SIG-M5 (cell line): ENCODE data around the gene GAREM1.
"Not testable (repeated sequence)": the region's sequence is repeated elsewhere in the genome, so short reads cannot be mapped to it uniquely, and the experiment has no call there.

Experiments used
- DNase-seq: peaks from one replicate; lab custom pipeline; 2025; lab: John Stamatoyannopoulos, UW

GAREM1 gene

DNA sequence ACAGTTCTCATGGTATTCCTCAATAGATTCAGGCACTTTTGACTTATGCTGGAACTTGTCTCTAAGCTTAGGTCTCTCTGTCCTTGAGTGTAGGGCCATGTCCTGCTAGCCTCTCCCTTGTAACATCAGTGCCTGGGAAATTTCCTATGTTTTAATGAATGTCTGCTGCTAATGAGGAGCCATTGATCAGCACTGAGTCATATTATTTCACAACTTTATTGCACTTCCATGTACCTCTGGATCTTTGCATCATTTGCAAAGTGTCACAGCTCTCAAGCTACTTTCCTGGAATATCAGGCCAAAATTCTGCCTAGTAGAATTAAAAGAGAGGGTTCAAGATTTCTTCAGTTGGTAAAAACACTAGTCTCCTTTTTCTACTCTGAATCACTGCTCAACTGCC, 102.5 kb downstream of the GAREM1 start:
- no peak for DNase-seq

DNA sequence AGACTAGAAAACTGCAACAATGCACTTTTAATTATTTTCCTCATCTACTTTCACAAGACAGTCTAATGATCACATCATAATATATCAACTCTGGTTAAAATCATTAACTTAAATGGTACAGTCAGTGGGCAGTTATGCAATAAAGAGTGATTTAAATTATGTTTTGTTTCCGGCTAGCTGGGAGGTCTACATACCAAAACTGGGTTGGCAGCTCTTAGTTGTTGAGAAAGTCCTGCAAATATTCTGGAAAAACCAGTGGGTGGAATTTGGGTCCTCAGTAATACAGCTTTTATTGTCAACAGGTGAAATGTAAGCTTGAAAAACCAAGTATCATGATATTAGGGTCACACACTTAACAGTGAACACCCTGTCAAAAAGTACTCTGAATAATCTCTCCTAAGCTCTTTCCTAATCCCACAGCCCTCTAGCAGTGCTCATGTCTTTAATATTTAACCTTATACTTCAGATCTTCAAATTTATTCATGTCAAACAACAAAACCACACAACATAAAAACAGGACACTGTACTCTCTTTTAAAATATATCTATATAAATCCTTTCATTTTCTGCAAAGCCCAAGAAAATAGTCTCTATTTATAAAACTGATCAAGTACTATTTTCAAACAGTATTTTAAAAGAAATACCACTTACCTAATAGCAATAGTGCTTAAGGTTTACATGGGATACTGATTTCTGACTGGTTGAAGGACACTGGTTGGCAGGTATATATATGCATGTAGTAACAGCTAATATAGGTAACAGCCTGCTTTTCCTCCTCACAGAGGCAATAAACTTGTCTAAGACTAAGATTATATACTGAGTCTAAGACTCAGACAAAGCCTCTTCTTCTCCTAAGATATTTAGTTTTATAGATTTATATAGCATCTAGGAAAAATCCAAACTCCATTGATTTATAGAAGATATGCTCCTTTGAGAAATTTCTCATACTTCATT, 103.8 kb downstream of the GAREM1 start:
- no peak for DNase-seq

DNA sequence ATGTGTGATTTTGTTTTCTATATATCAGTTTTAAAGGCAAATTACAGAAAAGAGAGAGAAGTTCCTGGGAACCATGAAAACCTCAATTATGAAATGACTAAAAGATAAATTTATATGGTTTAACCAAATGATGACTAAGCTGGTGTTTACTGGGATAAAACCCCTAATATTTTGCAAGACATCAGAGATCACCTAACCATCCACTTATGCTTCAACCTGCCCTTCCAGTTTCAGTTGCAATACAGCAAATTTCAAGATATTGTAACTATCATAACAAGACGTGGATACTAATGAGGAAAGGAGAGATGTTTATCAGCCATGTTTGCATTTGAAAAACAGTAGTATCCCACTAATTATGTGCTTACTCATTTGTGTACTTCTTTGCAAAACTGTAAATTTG, 108.2 kb downstream of the GAREM1 start:
- no peak for DNase-seq

DNA sequence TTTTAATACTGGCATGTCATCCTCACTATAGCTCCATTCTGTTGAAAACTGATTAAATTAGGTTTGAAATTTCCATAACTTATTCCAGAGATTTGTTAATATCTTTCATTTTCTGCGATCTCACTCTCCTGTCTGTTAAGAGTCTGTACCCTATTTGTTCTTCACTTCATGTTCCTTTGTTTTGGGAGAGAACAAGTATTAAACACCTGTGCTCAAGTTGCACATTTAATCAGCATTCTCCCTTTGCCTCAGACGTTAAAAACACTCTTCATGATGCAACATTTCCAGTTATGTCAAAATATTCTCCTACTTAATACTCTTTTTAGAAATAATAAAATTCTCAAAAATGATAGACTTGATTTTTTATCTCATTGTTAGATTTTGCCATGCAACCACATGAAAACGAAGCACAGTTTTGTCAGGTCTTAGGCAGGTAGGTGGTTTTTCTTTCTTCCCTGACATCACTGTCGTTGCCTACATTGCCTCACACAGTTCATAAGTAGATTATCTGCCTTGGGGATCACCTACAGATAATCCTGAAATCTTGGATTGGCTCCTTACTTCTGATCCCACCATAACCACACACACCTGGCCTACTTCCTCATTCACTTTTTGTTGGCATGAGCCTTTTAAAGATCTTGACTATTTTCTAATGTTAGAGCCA, 109.9 kb downstream of the GAREM1 start:
- DNase-seq: no peak

DNA sequence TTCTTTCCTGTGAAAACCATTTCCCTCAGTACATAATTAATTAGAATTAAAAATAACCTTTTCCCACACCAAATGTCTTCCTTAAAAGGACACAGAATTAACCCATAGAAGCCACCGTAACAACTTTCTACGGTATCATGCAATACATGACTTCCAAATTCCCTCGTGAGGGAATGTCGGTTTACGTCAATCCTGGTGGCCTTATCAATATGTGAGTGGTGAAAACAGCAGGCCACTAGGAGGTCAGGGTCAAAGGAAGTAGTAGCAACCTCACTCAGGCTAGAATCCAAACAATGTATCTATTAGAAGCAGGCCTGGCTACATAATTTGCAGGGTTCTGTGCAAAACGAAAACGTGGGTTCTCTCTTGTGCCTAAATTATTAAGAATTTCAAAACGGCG, 112.2 kb downstream of the GAREM1 start:
- no peak for DNase-seq

DNA sequence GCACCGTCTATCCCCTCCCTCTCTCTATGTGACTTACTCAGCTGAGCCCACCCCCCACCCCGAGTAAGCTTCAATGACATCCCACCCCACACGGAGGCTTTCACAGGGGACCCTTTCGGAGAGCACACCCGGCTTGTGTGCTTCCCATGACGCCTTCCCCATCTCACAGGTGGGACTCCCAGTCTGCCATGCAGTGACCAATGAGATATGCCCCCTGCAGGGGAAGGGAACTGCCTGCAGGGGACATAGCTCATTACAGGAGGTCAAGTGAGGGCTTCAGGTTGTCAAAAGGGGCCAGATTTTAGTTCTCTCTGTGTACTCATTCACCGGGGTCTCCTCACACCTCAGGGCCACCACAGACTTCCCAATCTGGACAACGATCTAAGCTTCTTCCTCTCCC, 112.6 kb downstream of the GAREM1 start:
- DNase-seq: no peak

DNA sequence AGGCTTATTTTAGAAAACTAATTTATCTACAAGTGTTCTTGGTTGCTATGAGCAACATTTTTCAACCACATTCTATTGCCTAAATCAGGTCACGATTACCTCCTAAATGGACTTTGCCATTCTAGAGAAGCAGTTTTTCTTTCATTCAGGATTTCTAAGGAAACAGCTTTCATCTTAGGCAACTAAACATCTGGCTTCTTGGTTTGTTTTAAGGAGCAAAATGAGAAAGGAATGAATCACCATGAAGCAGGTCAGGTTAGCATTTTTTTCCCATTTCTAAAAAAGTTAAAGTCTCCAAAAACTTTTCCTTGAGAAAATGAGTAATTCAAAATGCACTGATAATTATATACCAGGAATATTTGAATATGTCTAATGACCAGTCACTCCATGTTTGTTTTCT, 114.8 kb downstream of the GAREM1 start:
- no peak for DNase-seq

DNA sequence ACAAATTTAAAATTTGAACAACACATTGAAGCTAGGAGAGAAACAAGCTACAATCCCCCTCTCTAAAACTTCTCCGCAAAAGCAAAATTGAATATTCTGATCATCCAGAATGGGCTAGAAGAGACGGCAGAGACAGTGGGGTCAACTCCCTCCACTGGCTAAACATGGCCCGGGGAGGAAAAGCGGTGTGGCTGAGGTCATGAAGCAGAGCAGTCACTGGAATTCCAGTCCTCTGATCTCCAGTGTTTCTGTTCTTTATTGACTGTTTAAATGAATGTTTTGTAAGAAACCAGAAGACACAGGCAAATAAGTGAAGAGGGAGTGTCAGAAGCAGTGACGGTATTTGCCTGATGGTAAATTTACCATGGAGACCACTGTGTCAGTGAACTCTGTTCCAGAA, 116.2 kb downstream of the GAREM1 start:
- no peak for DNase-seq

DNA sequence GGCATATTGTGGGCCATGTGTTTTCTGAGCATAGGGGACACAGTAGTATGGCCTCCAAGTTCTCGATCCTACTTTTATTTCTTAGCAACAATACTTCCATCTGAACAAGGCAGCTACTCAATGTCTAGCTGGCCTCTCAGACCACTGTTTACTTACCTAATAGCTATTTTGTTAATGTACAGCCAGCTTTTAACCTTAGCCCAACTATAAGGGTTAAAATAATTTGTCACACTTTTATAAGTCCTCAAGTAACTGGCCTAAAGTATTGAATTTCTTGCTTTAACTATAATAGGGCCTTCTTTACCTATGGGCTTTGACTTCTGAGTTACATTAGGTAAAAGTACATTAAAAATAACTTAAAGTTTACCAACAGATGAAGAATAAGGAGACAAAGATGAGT, 117.4 kb downstream of the GAREM1 start:
- no peak for DNase-seq

DNA sequence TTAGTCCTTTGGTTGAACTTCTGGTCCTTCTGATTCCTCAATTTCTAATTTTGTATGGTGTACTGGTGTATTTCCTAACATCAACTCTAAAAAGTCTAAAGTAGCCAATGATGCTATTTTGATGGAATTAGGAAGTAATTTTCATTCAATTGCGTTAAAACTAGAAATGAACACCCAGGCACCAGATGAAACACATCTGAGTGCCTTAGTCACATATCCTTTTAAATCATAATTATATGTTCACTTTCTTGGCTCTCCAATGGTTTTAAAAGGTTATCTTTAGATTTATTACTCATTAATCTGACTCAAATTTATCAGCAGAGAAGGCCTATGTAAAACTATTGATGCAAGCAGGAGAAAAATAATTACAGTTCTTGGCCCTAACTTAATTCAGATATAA, 119.7 kb downstream of the GAREM1 start:
- DNase-seq: no peak

DNA sequence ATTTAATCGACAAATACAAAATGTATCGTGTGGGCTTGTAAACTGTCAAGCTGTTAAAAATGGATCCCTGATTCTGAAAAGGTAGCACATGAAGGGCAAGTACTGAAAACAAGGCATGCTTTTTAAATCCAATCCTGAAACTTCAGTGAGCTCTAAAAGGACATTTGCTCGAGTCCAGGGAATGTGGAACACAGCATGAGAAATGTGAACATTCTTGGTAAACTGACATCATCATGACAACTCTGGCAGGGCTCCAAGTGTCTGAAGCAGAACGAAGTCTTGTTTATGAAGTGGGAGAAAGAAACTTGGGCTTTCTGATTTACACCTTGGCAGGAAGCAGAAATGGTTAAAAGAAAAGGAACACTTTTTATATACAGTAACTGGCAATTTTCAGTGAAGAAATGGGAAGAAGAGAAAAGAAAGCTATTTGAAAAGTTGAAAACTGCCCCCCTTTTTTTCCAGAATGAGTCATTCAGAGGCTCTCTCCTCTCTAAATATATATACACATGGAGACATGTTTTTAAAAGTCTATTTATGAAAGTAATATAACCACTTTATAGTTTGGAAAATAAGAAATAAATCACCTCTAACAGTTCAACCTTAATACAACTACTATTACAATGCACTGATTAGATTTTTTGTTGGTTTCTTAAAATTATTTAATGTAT, 120.8 kb downstream of the GAREM1 start:
- no peak for DNase-seq

DNA sequence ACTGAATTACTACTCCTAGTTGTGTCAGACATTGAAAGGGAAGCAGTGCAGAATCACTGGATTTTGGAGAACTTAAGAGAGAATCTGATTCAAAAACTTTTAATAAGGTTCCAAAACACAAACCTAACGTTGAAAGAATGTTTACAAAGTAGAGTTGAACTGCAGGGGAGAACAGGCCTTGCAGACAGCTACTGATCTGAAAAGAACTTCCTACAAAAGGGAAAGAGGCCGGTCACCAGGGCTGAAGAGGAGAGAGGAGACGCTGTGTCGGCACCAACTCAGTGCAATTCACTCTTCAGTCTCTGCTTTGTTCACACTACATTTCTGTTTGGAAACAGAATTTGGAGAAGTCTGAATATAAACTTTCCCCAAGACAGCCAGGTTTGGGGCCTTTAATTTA, 124.0 kb downstream of the GAREM1 start:
- DNase-seq: no peak

DNA sequence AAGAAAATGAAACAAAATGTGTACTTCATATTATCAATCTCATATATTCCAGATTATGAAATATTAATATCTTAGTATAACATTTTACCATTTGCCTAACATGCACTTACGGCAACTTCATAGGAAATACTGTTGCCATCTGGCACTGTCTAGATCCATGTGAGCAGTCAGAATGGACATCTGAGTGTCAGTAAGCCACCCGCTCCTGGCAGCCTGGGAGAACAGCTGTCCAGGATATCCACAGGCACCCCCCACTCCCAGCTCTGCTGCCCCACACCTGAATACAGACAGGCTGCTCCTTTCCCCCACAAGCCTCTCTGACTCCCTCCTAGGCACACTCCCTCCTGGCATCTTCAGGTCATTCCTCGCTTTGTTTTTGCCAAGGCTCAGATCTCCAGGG, 127.0 kb downstream of the GAREM1 start:
- DNase-seq: no peak

DNA sequence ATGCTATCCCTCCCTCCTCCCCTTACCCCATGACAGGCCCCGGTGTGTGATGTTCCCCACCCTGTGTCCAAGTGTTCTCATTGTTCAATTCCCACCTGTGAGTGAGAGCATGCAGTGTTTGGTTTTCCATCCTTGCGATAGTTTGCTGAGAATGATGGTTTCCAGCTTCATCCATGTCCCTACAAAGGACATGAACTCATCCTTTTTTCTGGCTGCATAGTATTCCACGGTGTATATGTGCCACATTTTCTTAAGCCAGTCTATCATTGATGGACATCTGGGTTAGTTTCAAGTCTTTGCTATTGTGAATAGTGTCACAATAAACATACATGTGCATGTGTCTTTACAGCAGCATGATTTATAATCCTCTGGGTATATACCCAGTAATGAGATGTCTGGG, 129.6 kb downstream of the GAREM1 start:
- not testable (repeated sequence) for DNase-seq

DNA sequence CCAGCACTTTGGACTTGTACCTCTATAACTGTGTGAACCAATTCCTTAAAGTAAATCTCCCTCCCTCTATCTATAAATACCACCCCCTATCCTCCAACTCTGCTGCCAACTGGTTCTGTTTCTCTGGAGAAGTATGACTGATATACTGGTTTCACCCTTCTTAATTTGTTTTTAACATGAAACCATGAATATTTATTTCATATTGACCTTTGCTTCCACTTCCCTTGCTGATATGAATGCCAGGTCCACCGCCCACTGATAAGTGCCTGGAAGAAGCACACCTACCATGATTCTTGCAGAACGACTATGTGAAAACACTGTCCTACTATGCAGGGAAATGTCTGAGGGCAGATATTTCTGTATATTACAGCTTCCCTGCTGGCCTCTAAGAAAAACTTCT, 131.6 kb downstream of the GAREM1 start:
- DNase-seq: no peak

DNA sequence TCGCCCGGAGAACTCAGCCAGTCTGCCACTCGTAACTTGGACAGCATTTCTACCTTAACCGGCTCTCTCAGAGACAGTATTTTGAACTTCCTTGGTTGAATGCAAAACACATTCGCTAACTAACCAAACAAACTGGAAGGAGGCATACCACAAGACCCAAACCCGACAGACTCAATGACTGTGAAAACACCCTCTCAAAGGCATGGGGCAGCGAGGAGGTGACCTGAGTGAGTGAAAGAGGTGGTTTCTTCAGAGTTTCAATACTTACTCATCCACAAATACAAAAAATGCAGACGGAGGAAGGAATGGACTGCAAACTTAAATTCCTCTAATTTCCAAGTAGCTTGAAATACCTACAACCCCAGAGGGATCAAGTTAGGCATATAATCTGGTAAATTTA, 132.9 kb downstream of the GAREM1 start:
- DNase-seq: no peak

DNA sequence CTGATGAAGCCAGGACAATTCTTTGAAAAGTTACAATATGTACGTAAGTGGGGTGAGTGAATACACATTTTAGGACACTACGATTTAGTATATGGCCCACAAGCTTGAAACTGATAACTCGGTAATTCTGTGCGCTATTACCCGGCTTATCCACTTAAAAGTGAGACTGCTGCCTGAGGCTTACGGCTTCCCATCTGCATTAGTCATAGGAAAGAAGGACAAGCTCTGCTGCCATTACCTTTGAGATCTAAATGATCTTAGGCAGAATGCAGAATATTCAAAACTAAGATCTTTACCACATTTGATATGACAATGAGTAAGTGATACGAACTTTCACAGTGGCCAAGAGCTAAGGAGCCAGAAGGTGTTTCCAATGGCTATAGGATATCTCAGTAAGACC, 133.3 kb downstream of the GAREM1 start:
- no peak for DNase-seq

DNA sequence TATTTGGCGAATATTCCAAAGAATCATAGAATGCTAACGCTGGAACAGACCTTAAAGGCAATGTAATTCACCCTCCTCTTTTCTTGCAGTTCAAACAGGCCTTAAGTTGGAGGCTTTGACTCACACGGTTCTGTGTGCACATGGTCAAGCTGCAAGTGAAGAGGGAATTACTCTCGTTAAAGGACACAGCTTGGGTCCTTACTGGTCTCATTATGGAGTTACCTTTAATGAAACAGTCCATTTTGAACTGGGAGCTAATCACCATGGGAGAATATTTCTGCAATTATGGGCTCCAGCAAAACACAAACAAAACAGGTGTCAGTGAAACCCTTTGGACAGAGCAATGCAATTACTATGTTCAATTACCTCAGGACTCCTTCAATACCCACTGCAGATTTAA, 135.5 kb downstream of the GAREM1 start:
- DNase-seq: no peak

DNA sequence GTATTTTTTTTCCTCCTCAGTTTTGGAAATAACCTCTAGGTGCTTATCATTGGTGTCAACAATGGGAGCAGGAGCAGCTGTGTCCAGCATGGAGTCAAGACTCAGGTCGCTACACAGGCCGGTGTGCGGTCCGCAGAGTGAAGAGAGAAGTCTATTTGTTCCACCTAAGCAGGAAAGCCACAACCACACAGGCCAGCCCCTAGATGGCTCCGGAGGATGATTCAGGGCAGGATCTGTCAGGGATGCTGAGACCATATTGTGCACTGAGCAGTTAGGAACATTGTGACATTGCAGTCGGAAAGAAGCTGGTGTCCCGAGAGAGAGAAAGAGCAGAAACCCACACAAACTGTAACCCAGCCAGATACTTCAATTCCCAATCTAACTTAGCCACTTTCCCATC, 136.9 kb downstream of the GAREM1 start:
- DNase-seq: no peak

DNA sequence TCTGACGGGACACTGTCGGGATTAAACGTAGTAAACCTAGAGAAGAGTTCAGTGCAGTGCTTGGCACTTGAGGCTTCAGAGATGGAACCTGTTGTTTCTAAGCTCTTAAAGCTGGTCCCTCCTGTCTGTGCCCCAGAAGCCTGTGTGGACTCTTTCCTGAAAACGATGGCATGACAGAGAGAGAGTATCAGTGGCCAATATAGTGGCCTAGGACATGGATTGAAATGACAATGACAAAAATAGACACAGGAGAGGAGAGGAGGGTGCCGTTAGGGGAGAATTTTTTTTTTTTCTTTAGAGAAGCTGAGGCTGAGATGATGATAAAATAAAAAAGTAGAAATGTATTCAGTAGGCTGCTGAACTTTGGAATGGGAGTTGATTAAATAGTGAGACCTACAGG, 138.0 kb downstream of the GAREM1 start:
- DNase-seq: no peak

DNA sequence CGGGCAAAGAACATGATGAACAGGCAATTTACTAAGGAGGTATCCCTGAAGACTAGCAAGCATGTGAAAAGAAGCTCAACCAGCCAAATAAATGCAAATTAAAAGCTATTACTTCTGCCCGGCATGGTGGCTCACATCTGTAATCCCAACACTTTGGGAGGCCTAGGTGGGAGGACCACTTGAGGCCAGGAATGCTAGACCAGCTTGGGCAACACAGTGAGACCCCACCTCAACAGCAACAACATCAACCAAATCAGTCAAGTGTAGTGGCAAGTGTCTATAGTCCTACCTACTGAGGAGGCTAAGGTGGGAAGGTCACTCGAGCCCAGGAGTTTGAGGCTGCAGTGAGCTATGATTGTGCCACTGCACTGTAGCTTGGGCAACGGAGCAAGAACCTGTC, 141.7 kb downstream of the GAREM1 start:
- no peak for DNase-seq

DNA sequence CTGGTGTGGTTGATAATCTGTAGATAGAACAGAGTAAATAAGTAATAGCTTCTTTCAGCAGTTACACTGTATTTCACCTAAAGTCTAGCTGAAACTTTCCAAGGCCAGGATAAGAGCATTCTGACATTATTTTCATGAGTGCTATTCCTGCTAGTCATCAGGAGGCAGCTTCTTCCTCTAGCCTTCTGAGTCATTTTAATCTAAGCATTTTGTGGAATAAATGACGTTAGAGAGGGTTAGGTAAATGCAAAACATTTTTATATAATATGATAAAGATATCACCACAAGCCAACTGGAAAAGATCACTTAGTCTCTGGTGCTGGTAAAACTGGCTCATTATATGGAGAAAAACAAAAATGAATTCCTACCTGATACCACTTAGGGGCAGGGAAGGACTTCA, 142.3 kb downstream of the GAREM1 start:
- DNase-seq: no peak
